Keratinocyte (primary cell): ENCODE results near the gene C6orf132. TPM values are rescaled to one million over a fixed set of nuclear protein-coding genes. Genes with fewer than 3 reads are reported as not detected.

ENCODE experiments used
- DNase-seq: peaks from one replicate; pipeline ENCODE4 v3.0.0-alpha.2; 2011; ENCODE audit warnings: low read depth, missing footprints, low spot score
- FAIRE-seq: peaks from 2 replicates; lab custom pipeline; 2011; peaks lifted over from hg19 to GRCh38; lab: Jason Lieb, UNC
- H2AFZ ChIP-seq: 2 replicates; pipeline ENCODE4 v1.6.0; 2012; ENCODE audit warnings: low read length, control low read depth, inconsistent platforms; ENCODE audit not compliant: control insufficient read depth
- H3K27ac ChIP-seq: 2 replicates; pipeline ENCODE4 v1.5.1; 2011; ENCODE audit warnings: low read length; ENCODE audit not compliant: control insufficient read depth, insufficient read depth
- H3K27me3 ChIP-seq: 3 replicates; pipeline ENCODE4 v1.6.0; 2011; ENCODE audit warnings: low read length; ENCODE audit not compliant: control insufficient read depth, insufficient read depth; ENCODE audit errors: extremely low read depth
- H3K36me3 ChIP-seq, 2 experiments: 2 replicates in 1 of 2; 3 replicates in 1 of 2; pipeline ENCODE4 v1.5.1; 2011; ENCODE audit warnings: low read length in 2 of 2, mild to moderate bottlenecking in 1 of 2; ENCODE audit not compliant: control insufficient read depth in 2 of 2, insufficient read depth in 2 of 2; ENCODE audit errors: extremely low read depth in 1 of 2
- H3K4me1 ChIP-seq: 3 replicates; pipeline ENCODE4 v1.5.1; 2011; ENCODE audit warnings: low read length; ENCODE audit not compliant: control insufficient read depth, insufficient read depth; ENCODE audit errors: extremely low read depth
- H3K4me2 ChIP-seq: 3 replicates; pipeline ENCODE4 v1.6.0; 2011; ENCODE audit warnings: low read depth, low read length; ENCODE audit not compliant: control insufficient read depth, insufficient read depth; ENCODE audit errors: extremely low read depth
- H3K4me3 ChIP-seq, 3 experiments: fragments of 200-600 bp in 1 of 3; sonication (generic) in 1 of 3; 2 replicates in 2 of 3; 3 replicates in 1 of 3; pipeline ENCODE4 v1.5.1; 2011 to 2016; ENCODE audit warnings: low read length in 3 of 3, mild to moderate bottlenecking in 3 of 3, control low read depth in 2 of 3, inconsistent platforms in 1 of 3, low read depth in 1 of 3, mixed read lengths in 1 of 3, mixed run types in 1 of 3, moderate library complexity in 1 of 3; ENCODE audit not compliant: control insufficient read depth in 2 of 3, insufficient read depth in 2 of 3; ENCODE audit errors: extremely low read depth in 1 of 3
- H3K79me2 ChIP-seq: 2 replicates; pipeline ENCODE4 v1.6.0; 2012; ENCODE audit warnings: low read length; ENCODE audit not compliant: control insufficient read depth, insufficient read depth
- H3K9ac ChIP-seq: 3 replicates; pipeline ENCODE4 v1.6.0; 2011; ENCODE audit warnings: low read length; ENCODE audit not compliant: control insufficient read depth, insufficient read depth; ENCODE audit errors: extremely low read depth
- H3K9me1 ChIP-seq: 3 replicates; pipeline ENCODE4 v1.6.0; 2011; ENCODE audit warnings: low read length; ENCODE audit not compliant: control insufficient read depth, insufficient read depth; ENCODE audit errors: extremely low read depth
- H3K9me3 ChIP-seq: 2 replicates; pipeline ENCODE4 v1.5.1; 2012; ENCODE audit warnings: low read depth, low read length; ENCODE audit not compliant: control insufficient read depth
- H4K20me1 ChIP-seq: 3 replicates; pipeline ENCODE4 v1.6.0; 2011; ENCODE audit warnings: low read length; ENCODE audit not compliant: control insufficient read depth, insufficient read depth; ENCODE audit errors: extremely low read depth
- EZH2 ChIP-seq: IDR thresholded peaks from one replicate; pipeline ENCODE4 v1.6.1; 2012; ENCODE audit warnings: inconsistent platforms, mild to moderate bottlenecking, low read length, moderate library complexity
- dilution Hi-C: fragments of 300-500 bp; cut with MboI; formaldehyde crosslinking; loops from one replicate; pipeline ENCODE4 v1.7.0; 2020; ENCODE audit warnings: low sequenced_read_pairs; ENCODE audit not compliant: extremely low pct_ligation_motif_present
- polyA plus RNA-seq, 5 experiments: library from polyadenylated mRNA; depleted of rRNA in 3 of 5; stranded (reverse) in 3 of 5; stranded (forward) in 1 of 5; unstranded in 1 of 5; fragments of >200 nt; gene quantifications; 1 replicate in 1 of 5; 2 replicates in 3 of 5; 3 replicates in 1 of 5; pipeline versions ENCODE4 v1.2.1 to v1.2.3, GENCODE V29; 2011 to 2012; ENCODE audit warnings: missing spikeins in 2 of 5, low read depth in 1 of 5, low replicate concordance in 1 of 5
- TF ChIP-seq, protein P1 (sequence below), 3 experiments: IDR thresholded peaks in 1 of 3; conservative IDR thresholded peaks in 1 of 3; optimal IDR thresholded peaks in 1 of 3; 2 replicates in 2 of 3; 3 replicates in 1 of 3; pipeline versions ENCODE3 to v1.5.1; 2011; ENCODE audit warnings: low read length in 3 of 3, mild to moderate bottlenecking in 3 of 3, moderate library complexity in 2 of 3, control low read depth in 1 of 3, inconsistent platforms in 1 of 3; ENCODE audit not compliant: insufficient read depth in 2 of 3; ENCODE audit errors: extremely low read depth in 1 of 3

C6orf132 gene
- polyA plus RNA-seq, 1 donor (not counting 4 experiments of a cell fraction or from before 2014, with no cell fraction given) = 11.8 TPM

DNA sequence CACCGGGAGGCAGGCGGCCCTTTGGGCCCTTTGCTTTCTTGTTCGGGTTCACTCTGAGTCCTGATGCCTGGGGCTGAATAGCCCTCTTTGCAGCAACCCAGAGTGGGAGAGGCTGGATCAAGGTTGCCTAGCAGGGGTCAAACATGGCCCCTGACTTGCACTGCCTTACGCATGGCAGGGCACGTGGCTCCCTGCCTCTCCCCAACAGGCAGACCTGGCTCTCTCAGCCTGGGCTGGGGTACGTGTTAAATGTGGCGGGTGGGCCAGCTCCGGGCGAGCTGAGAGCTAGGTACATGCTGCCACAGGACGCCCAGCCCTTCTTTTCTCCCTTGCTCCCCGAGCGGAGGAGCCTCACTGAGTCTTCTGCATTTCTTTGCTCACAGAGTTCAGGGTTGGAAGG, 7.3 kb downstream of the C6orf132 start:
- no peak overlapping the region for H3K9ac ChIP-seq
- H3K27me3 ChIP-seq = no peaks in the 10 kb centered on the region
- H3K9me3 ChIP-seq = no peaks in the 10 kb centered on the region
- TF ChIP-seq EZH2 = no peak
- TF ChIP-seq, protein P1, sequence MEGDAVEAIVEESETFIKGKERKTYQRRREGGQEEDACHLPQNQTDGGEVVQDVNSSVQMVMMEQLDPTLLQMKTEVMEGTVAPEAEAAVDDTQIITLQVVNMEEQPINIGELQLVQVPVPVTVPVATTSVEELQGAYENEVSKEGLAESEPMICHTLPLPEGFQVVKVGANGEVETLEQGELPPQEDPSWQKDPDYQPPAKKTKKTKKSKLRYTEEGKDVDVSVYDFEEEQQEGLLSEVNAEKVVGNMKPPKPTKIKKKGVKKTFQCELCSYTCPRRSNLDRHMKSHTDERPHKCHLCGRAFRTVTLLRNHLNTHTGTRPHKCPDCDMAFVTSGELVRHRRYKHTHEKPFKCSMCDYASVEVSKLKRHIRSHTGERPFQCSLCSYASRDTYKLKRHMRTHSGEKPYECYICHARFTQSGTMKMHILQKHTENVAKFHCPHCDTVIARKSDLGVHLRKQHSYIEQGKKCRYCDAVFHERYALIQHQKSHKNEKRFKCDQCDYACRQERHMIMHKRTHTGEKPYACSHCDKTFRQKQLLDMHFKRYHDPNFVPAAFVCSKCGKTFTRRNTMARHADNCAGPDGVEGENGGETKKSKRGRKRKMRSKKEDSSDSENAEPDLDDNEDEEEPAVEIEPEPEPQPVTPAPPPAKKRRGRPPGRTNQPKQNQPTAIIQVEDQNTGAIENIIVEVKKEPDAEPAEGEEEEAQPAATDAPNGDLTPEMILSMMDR (optimal IDR thresholded peaks at IDR 0.05 in 1 of 3, IDR thresholded peaks at IDR 0.05 in 1 of 3, conservative IDR thresholded peaks at IDR 0.05 in 1 of 3; ENCODE audit: extremely low read depth in 1 of 3, insufficient read depth in 2 of 3, low read length in 3 of 3) = no peak
- peaks cover 56% of the 10 kb centered on the region for H3K79me2 ChIP-seq
- no peak overlapping the region for H2AFZ ChIP-seq
- H3K27ac ChIP-seq = no peak overlapping the region
- DNase-seq (no peak), FAIRE-seq (no peak)
- H3K4me2 ChIP-seq = no peak overlapping the region
- peaks cover 4% of the 10 kb centered on the region for H3K9me1 ChIP-seq
- H4K20me1 ChIP-seq = peaks cover 6% of the 10 kb centered on the region
- peaks cover 48% of the 10 kb centered on the region for H3K4me1 ChIP-seq
- dilution Hi-C loops = no loop called here
- H3K36me3 ChIP-seq = peaks cover 14 to 15% of the 10 kb centered on the region in 2 experiments
- no peak overlapping the region for H3K4me3 ChIP-seq

DNA sequence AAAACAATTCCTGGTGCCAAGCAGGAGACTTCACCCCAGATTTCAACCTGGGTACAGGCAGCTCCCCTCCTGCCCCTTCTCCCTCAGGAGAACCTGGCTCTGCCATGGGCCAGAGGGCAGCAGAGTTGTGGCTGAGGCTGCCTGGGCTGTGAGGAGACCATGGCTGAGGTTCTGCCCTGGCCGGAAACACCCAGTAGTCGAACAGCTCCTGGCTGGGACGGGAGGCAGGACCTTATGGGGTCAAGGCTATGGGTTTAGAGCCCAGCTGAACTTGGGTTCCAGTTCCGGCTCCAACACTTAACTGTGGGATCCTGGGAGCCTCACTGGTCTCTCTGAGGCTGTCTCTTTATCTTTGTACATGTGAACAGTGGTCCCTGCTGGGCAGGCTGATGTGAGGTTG, 8.5 kb downstream of the C6orf132 start:
- Histone ChIP-seq H3K4me1 (peaks cover 37% of the 10 kb centered on the region), H3K4me2 (no peak overlapping the region), H3K9me3 (no peaks in the 10 kb centered on the region), H2AFZ (no peak overlapping the region), H3K27ac (no peak overlapping the region), H3K9ac (no peak overlapping the region), H3K27me3 (no peaks in the 10 kb centered on the region), H4K20me1 (peaks cover 6% of the 10 kb centered on the region), H3K36me3 (peaks cover 17 to 22% of the 10 kb centered on the region in 2 experiments), H3K4me3 (no peak overlapping the region), H3K9me1 (peaks cover 4% of the 10 kb centered on the region), H3K79me2 (peaks cover 57% of the 10 kb centered on the region)
- DNase-seq (no peak), FAIRE-seq (no peak)
- TF ChIP-seq, protein P1 (optimal IDR thresholded peaks at IDR 0.05 in 1 of 3, IDR thresholded peaks at IDR 0.05 in 1 of 3, conservative IDR thresholded peaks at IDR 0.05 in 1 of 3; ENCODE audit: extremely low read depth in 1 of 3, insufficient read depth in 2 of 3, low read length in 3 of 3) = no peak
- no peak for TF ChIP-seq EZH2
- dilution Hi-C loops = no loop called here
